Neural progenitor cell (in vitro differentiated cells): Measurements from ENCODE around the gene PSMB4. TPM values are rescaled to one million over a fixed set of nuclear protein-coding genes. Genes with fewer than 3 reads are reported as not detected.

Experiments used
- DNase-seq: peaks from one replicate; pipeline ENCODE4 v3.0.0-alpha.2; 2016; ENCODE audit warnings: low spot score
- H2AFZ ChIP-seq: fragments of 200-600 bp; sonication (generic); replicated peaks from 2 replicates; pipeline ENCODE4 v1.6.1; 2016; ENCODE audit warnings: antibody characterized with exemption
- H3F3A ChIP-seq: fragments of 200-600 bp; sonication (generic); 2 replicates; pipeline ENCODE4 v1.6.1; 2016; ENCODE audit warnings: antibody characterized with exemption, low read depth
- H3K27ac ChIP-seq: fragments of 200-600 bp; sonication (generic); 2 replicates; pipeline ENCODE4 v1.5.1; 2016; ENCODE audit warnings: mild to moderate bottlenecking
- H3K27me3 ChIP-seq: fragments of 200-600 bp; sonication (generic); 2 replicates; pipeline ENCODE4 v1.6.1; 2016; ENCODE audit warnings: mild to moderate bottlenecking, moderate library complexity
- H3K36me3 ChIP-seq: fragments of 200-600 bp; sonication (generic); 2 replicates; pipeline ENCODE4 v1.5.1; 2016
- H3K4me1 ChIP-seq: fragments of 200-600 bp; sonication (generic); 2 replicates; pipeline ENCODE4 v1.6.1; 2016; ENCODE audit warnings: mixed run types
- H3K4me2 ChIP-seq: fragments of 200-600 bp; sonication (generic); 2 replicates; pipeline ENCODE4 v1.6.1; 2016
- H3K4me3 ChIP-seq: fragments of 200-600 bp; sonication (generic); 2 replicates; pipeline ENCODE4 v1.5.1; 2016
- H3K79me2 ChIP-seq: fragments of 200-600 bp; sonication (generic); 2 replicates; pipeline ENCODE4 v1.6.1; 2016; ENCODE audit warnings: low read depth
- H3K9ac ChIP-seq: fragments of 200-600 bp; sonication (generic); 2 replicates; pipeline ENCODE4 v1.6.1; 2016
- H3K9me3 ChIP-seq: fragments of 200-600 bp; sonication (generic); 2 replicates; pipeline ENCODE4 v1.5.1; 2016; ENCODE audit warnings: low read depth
- H4K20me1 ChIP-seq: fragments of 200-600 bp; sonication (generic); 2 replicates; pipeline ENCODE4 v1.6.1; 2016; ENCODE audit warnings: low read depth
- H3K27ac Mint-ChIP-seq: 3 replicates; pipeline ENCODE4 v1.8.0; 2021; ENCODE audit warnings: mixed read lengths
- H3K27me3 Mint-ChIP-seq: 2 replicates; pipeline ENCODE4 v1.8.0; 2022; ENCODE audit warnings: low read depth, mild to moderate bottlenecking, inconsistent platforms, moderate library complexity, mixed read lengths; ENCODE audit not compliant: insufficient read depth
- H3K36me3 Mint-ChIP-seq: 3 replicates; pipeline ENCODE4 v1.8.0; 2021; ENCODE audit warnings: mixed read lengths
- H3K4me1 Mint-ChIP-seq: 3 replicates; pipeline ENCODE4 v1.8.0; 2021; ENCODE audit warnings: mixed read lengths
- H3K4me3 Mint-ChIP-seq: 3 replicates; pipeline ENCODE4 v1.8.0; 2021; ENCODE audit warnings: mild to moderate bottlenecking, moderate library complexity, mixed read lengths
- H3K9me3 Mint-ChIP-seq: 3 replicates; pipeline ENCODE4 v1.8.0; 2020; ENCODE audit warnings: mixed read lengths
- CTCF ChIP-seq: fragments of 200-600 bp; sonication (generic); IDR thresholded peaks from 2 replicates; pipeline ENCODE4 v1.5.1; 2017; ENCODE audit warnings: antibody characterized with exemption, mild to moderate bottlenecking
- EZH2 ChIP-seq: fragments of 200-600 bp; sonication (generic); IDR thresholded peaks from 2 replicates; pipeline ENCODE4 v1.6.1; 2017; ENCODE audit warnings: antibody characterized with exemption, mild to moderate bottlenecking, moderate library complexity
- EZH2phosphoT487 ChIP-seq: fragments of 200-600 bp; sonication (generic); IDR thresholded peaks from 2 replicates; pipeline ENCODE4 v1.6.1; 2017; ENCODE audit warnings: antibody characterized with exemption
- total RNA-seq: library from RNA; depleted of rRNA; stranded (reverse); fragments of >200 nt; gene quantifications from 2 replicates; pipeline ENCODE4 v1.2.3, GENCODE V29; 2015; ENCODE audit warnings: low replicate concordance

The PSMB4 gene
- total RNA-seq, 1 donor from 2014 or later = 267 TPM

GRCh38 chr1:151372058-151372934, 27.1 kb upstream of the PSMB4 start, which contains the start of gene SELENBP1:
Gene SELENBP1 (minus strand): TSS chr1:151372705. CDS start chr1:151372641, 64 bp downstream.
- Histone ChIP-seq H3K4me1 (peaks cover 26% of the 10 kb centered on the region), H3K36me3 (no peaks in the 10 kb centered on the region), H3K79me2 (no peaks in the 10 kb centered on the region), H3K4me3 (peak within 1 kb of the TSS; percentile 46), H3K4me2 (peak within 1 kb of the TSS; percentile 76), H3K27me3 (no peaks in the 10 kb centered on the region), H3F3A (no peaks in the 10 kb centered on the region), H2AFZ (peak within 1 kb of the TSS; percentile 67), H3K27ac (no peak within 1 kb of the TSS), H3K9me3 (no peaks in the 10 kb centered on the region), H4K20me1 (no peaks in the 10 kb centered on the region), H3K9ac (peak within 1 kb of the TSS; percentile 7)
- H3K4me1 Mint-ChIP-seq = peaks cover 43% of the 10 kb centered on the region
- H3K27me3 Mint-ChIP-seq = peaks cover 2% of the 10 kb centered on the region
- peak within 1 kb of the TSS; percentile 82 for H3K4me3 Mint-ChIP-seq
- no peak for TF ChIP-seq CTCF
- H3K36me3 Mint-ChIP-seq = peaks cover 2% of the 10 kb centered on the region
- DNase-seq = peak; percentile 77
- H3K9me3 Mint-ChIP-seq = no peaks in the 10 kb centered on the region
- peak within 1 kb of the TSS; percentile 97 for H3K27ac Mint-ChIP-seq

- Mint-ChIP-seq H3K27me3 (peaks cover 2% of the 10 kb centered on the region), H3K4me1 (peaks cover 43% of the 10 kb centered on the region), H3K4me3 (peak overlapping the region; percentile 34), H3K36me3 (peaks cover 2% of the 10 kb centered on the region), H3K9me3 (no peaks in the 10 kb centered on the region), H3K27ac (peak overlapping the region; percentile 67)
- Histone ChIP-seq H3K9ac (no peak overlapping the region), H3K4me3 (no peak overlapping the region), H3K36me3 (no peaks in the 10 kb centered on the region), H3K79me2 (no peaks in the 10 kb centered on the region), H3K27ac (no peak overlapping the region), H2AFZ (peak overlapping the region; percentile 42), H3K4me1 (peaks cover 26% of the 10 kb centered on the region), H3K9me3 (no peaks in the 10 kb centered on the region), H4K20me1 (no peaks in the 10 kb centered on the region), H3F3A (no peaks in the 10 kb centered on the region), H3K4me2 (peak overlapping the region; percentile 76), H3K27me3 (no peaks in the 10 kb centered on the region)
- no peak for DNase-seq
- TF ChIP-seq CTCF = no peak
- no peak for TF ChIP-seq EZH2phosphoT487
- no peak for TF ChIP-seq EZH2
These were observed 26.2 kb upstream of the PSMB4 start for GRCh38 chr1:151373196-151373595.

- Histone ChIP-seq H3K27ac (no peak overlapping the region), H3F3A (no peaks in the 10 kb centered on the region), H3K79me2 (no peaks in the 10 kb centered on the region), H3K4me2 (no peak overlapping the region), H4K20me1 (no peaks in the 10 kb centered on the region), H3K4me3 (no peak overlapping the region), H3K9me3 (no peaks in the 10 kb centered on the region), H3K27me3 (no peaks in the 10 kb centered on the region), H3K4me1 (peaks cover 12% of the 10 kb centered on the region), H2AFZ (no peak overlapping the region), H3K36me3 (no peaks in the 10 kb centered on the region), H3K9ac (no peak overlapping the region)
- H3K9me3 Mint-ChIP-seq = no peaks in the 10 kb centered on the region
- no peak for TF ChIP-seq EZH2
- no peak for TF ChIP-seq EZH2phosphoT487
- TF ChIP-seq CTCF = no peak
- no peak overlapping the region for H3K4me3 Mint-ChIP-seq
- peaks cover 23% of the 10 kb centered on the region for H3K4me1 Mint-ChIP-seq
- H3K36me3 Mint-ChIP-seq = no peaks in the 10 kb centered on the region
- H3K27me3 Mint-ChIP-seq = peaks cover 2% of the 10 kb centered on the region
- H3K27ac Mint-ChIP-seq = no peak overlapping the region
- DNase-seq = no peak
These were observed 22.1 kb upstream of the PSMB4 start for GRCh38 chr1:151377150-151377884.
